ENCODE data around the gene CASP8AP2.

GRCh38 chr6:89842228-89842627 is 12.5 kb downstream of the CASP8AP2 start:
- TF ChIP-seq CTCF (IDR thresholded peaks at IDR 0.05 in 4 of 5, conservative IDR thresholded peaks at IDR 0.05 in 1 of 5) (no peak), POLR2A (IDR thresholded peaks at IDR 0.05) (no peak)
